ENCODE measurements around the gene MYBPC1. TPM values are rescaled to one million over a fixed set of nuclear protein-coding genes. Genes with fewer than 3 reads are reported as not detected.

The MYBPC1 gene
- total and polyA plus RNA-seq, 2 of the 13 experiments (the other 11 are each of a cell fraction or from before 2014, with no cell fraction given), result 0.31 to 0.53 TPM

DNA sequence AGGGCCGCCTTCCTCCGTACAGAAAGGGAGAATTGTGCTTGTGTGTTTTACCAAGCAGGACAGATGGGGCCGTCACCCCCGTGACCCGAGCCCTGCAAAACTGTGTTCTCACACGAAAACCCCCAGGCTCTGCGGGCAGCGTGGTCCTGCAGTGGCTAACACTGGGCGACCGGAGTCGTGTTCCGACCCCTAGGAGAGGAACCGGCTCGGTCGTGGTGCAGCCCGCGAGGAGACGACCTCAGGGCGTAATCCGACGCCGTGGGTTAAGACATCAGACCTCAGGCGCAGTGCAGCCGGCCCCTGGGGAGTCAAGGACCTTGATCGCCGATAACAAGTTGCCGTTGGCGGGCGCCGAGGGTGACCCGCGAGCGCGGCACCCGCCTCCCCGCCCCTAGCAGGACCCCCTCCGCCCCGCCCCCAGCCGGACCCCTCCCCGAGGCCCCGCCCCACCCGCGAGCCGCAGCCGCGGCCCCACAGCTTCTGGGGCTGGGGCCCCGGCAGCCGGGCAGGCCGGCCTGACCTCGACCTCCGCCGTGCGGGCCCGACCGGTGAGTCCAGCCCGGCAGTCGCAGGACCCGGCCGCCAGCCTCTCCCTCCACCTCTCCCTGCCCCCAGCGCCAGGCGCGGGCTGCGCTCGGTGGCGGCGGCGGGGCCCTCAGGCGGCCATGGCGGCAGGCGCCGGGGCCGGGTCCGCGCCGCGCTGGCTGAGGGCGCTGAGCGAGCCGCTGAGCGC, 102.6 kb downstream of the MYBPC1 start, which contains the start of gene CHPT1 (continued):
- TF ChIP-seq, protein P1, sequence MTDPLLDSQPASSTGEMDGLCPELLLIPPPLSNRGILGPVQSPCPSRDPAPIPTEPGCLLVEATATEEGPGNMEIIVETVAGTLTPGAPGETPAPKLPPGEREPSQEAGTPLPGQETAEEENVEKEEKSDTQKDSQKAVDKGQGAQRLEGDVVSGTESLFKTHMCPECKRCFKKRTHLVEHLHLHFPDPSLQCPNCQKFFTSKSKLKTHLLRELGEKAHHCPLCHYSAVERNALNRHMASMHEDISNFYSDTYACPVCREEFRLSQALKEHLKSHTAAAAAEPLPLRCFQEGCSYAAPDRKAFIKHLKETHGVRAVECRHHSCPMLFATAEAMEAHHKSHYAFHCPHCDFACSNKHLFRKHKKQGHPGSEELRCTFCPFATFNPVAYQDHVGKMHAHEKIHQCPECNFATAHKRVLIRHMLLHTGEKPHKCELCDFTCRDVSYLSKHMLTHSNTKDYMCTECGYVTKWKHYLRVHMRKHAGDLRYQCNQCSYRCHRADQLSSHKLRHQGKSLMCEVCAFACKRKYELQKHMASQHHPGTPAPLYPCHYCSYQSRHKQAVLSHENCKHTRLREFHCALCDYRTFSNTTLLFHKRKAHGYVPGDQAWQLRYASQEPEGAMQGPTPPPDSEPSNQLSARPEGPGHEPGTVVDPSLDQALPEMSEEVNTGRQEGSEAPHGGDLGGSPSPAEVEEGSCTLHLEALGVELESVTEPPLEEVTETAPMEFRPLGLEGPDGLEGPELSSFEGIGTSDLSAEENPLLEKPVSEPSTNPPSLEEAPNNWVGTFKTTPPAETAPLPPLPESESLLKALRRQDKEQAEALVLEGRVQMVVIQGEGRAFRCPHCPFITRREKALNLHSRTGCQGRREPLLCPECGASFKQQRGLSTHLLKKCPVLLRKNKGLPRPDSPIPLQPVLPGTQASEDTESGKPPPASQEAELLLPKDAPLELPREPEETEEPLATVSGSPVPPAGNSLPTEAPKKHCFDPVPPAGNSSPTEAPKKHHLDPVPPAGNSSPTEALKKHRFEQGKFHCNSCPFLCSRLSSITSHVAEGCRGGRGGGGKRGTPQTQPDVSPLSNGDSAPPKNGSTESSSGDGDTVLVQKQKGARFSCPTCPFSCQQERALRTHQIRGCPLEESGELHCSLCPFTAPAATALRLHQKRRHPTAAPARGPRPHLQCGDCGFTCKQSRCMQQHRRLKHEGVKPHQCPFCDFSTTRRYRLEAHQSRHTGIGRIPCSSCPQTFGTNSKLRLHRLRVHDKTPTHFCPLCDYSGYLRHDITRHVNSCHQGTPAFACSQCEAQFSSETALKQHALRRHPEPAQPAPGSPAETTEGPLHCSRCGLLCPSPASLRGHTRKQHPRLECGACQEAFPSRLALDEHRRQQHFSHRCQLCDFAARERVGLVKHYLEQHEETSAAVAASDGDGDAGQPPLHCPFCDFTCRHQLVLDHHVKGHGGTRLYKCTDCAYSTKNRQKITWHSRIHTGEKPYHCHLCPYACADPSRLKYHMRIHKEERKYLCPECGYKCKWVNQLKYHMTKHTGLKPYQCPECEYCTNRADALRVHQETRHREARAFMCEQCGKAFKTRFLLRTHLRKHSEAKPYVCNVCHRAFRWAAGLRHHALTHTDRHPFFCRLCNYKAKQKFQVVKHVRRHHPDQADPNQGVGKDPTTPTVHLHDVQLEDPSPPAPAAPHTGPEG (CRISPR knock-in tag; IDR thresholded peaks at IDR 0.05), result no peak
- TF ChIP-seq MYPOP (CRISPR knock-in tag; IDR thresholded peaks at IDR 0.05) (no peak), SMAD3 (CRISPR knock-in tag; IDR thresholded peaks at IDR 0.05) (peak; percentile 56; the same call in 1 of the 2 replicates), ZSCAN9 (CRISPR knock-in tag; IDR thresholded peaks at IDR 0.05; ENCODE audit: borderline replicate concordance) (no peak), ZNF563 (CRISPR knock-in tag; IDR thresholded peaks at IDR 0.05) (no peak; the same call in 1 of the 2 replicates), TBP (CRISPR knock-in tag; IDR thresholded peaks at IDR 0.05) (no peak), KDM1A (CRISPR knock-in tag; IDR thresholded peaks at IDR 0.05) (no peak; the same call in 1 of the 2 replicates), ZNF776 (CRISPR knock-in tag; IDR thresholded peaks at IDR 0.05) (no peak; the same call in 1 of the 2 replicates), ZBTB10 (CRISPR knock-in tag; IDR thresholded peaks at IDR 0.05; ENCODE audit: borderline replicate concordance) (no peak), ZFX (CRISPR knock-in tag; IDR thresholded peaks at IDR 0.05; ENCODE audit: low read depth) (peak; percentile 70), SRSF9 (IDR thresholded peaks at IDR 0.05; ENCODE audit: borderline replicate concordance, insufficient read depth, low read depth, low read length, poor library complexity, severe bottlenecking) (no peak)
- TF ChIP-seq, protein P2, sequence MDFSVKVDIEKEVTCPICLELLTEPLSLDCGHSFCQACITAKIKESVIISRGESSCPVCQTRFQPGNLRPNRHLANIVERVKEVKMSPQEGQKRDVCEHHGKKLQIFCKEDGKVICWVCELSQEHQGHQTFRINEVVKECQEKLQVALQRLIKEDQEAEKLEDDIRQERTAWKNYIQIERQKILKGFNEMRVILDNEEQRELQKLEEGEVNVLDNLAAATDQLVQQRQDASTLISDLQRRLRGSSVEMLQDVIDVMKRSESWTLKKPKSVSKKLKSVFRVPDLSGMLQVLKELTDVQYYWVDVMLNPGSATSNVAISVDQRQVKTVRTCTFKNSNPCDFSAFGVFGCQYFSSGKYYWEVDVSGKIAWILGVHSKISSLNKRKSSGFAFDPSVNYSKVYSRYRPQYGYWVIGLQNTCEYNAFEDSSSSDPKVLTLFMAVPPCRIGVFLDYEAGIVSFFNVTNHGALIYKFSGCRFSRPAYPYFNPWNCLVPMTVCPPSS (IDR thresholded peaks at IDR 0.05), result no peak
